ENCODE data around the gene PTGFRN. TPM values are rescaled to one million over a fixed set of nuclear protein-coding genes. Genes with fewer than 3 reads are reported as not detected.

PTGFRN gene
- total and polyA plus RNA-seq, 2 experiments from 2014 or later = 17.4 to 32.7 TPM

- H3K79me2 ChIP-seq (replicated peaks; ENCODE audit: insufficient read depth) = no peaks in the 10 kb centered on the region
- no peaks in the 10 kb centered on the region for H3K27me3 ChIP-seq (ENCODE audit: insufficient read depth)
- Mint-ChIP-seq H3K36me3 (ENCODE audit: low read depth) (peaks cover 38% of the 10 kb centered on the region), H3K4me3 (no peak overlapping the region), H3K9me3 (no peaks in the 10 kb centered on the region), H3K27ac (no peak overlapping the region), H3K27me3 (ENCODE audit: insufficient read depth, low read depth, poor library complexity) (peaks cover 2% of the 10 kb centered on the region), H3K4me1 (peaks cover 6% of the 10 kb centered on the region; the same call in 1 of the 3 replicates)
- H2AFZ ChIP-seq = no peak overlapping the region
- H3F3A ChIP-seq (replicated peaks; ENCODE audit: low read depth) = no peaks in the 10 kb centered on the region
- H3K36me3 ChIP-seq (ENCODE audit: insufficient read depth) = no peaks in the 10 kb centered on the region
- no peak overlapping the region for H3K4me2 ChIP-seq
- DNase-seq (ENCODE audit: low spot score) (no peak), ATAC-seq (peak; percentile 24; the same call in 1 of the 3 replicates)
- peaks cover 6% of the 10 kb centered on the region for H3K4me1 ChIP-seq (ENCODE audit: insufficient read depth)
- peaks cover 10% of the 10 kb centered on the region for H4K20me1 ChIP-seq (replicated peaks; ENCODE audit: insufficient read depth)
- no peaks in the 10 kb centered on the region for H3K9me2 ChIP-seq (ENCODE audit: insufficient read depth)
- no peak overlapping the region for H3K27ac ChIP-seq (ENCODE audit: low read depth)
- TF ChIP-seq EZH2 (IDR thresholded peaks at IDR 0.05; ENCODE audit: low read depth, unreplicated experiment) = no peak
- TF ChIP-seq ZNF331 (CRISPR knock-in tag; IDR thresholded peaks at IDR 0.05; ENCODE audit: low read depth) = no peak
- no peak for TF ChIP-seq STAT1 (IDR thresholded peaks at IDR 0.05; ENCODE audit: unreplicated experiment)
- TF ChIP-seq EZH2phosphoT487 (IDR thresholded peaks at IDR 0.05; ENCODE audit: unreplicated experiment) = no peak
- no peak for TF ChIP-seq ZNF114 (CRISPR knock-in tag; IDR thresholded peaks at IDR 0.05)
- TF ChIP-seq CTCF (conservative IDR thresholded peaks at IDR 0.05; ENCODE audit: low read depth in 2 of 2) = no peak
- TF ChIP-seq JUNB (IDR thresholded peaks at IDR 0.05; ENCODE audit: unreplicated experiment) = no peak
- no peak for TF ChIP-seq ETS1 (IDR thresholded peaks at IDR 0.05)
- TF ChIP-seq NANOG (IDR thresholded peaks at IDR 0.05; ENCODE audit: borderline replicate concordance) = no peak
- TF ChIP-seq POLR2AphosphoS5 (IDR thresholded peaks at IDR 0.05; ENCODE audit: low read depth) = no peak
- TF ChIP-seq REST (IDR thresholded peaks at IDR 0.05; ENCODE audit: unreplicated experiment) = no peak
- H3K4me3 ChIP-seq = no peak overlapping the region
Measured at GRCh38 chr1:116949213-116949985, 39.7 kb downstream of the PTGFRN start.
